Neural cell (in vitro differentiated cells): ENCODE data around the gene MEGF6. TPM values are rescaled to one million over a fixed set of nuclear protein-coding genes. Genes with fewer than 3 reads are reported as not detected.

Experiments
- H2AFZ ChIP-seq: fragments of 200-600, 300-800 bp; sonication (generic), shearing (Covaris generic); 2 replicates; pipeline ENCODE4 v1.6.0; 2014; ENCODE audit warnings: low read depth, mild to moderate bottlenecking, antibody characterized with exemption, low read length, moderate library complexity
- H3F3A ChIP-seq: fragments of 200-600 bp; shearing (Covaris generic); 2 replicates; pipeline ENCODE4 v1.6.1; 2016; ENCODE audit warnings: mild to moderate bottlenecking, moderate library complexity, mixed read lengths, antibody characterized with exemption, low read length; ENCODE audit not compliant: insufficient read depth, poor library complexity, severe bottlenecking
- H3K27ac ChIP-seq: fragments of 200-600, 300-800 bp; sonication (generic), shearing (Covaris generic); 2 replicates; pipeline ENCODE4 v1.5.1; 2014; ENCODE audit warnings: mild to moderate bottlenecking, low read length, moderate library complexity
- H3K27me3 ChIP-seq: fragments of 300-800, 200-600 bp; sonication (generic), shearing (Covaris generic); 2 replicates; pipeline ENCODE4 v1.6.0; 2014; ENCODE audit warnings: mild to moderate bottlenecking, low read depth, low read length, moderate library complexity; ENCODE audit not compliant: insufficient read depth
- H3K36me3 ChIP-seq: fragments of 300-800, 200-600 bp; sonication (generic), shearing (Covaris generic); 2 replicates; pipeline ENCODE4 v1.5.1; 2014; ENCODE audit warnings: mild to moderate bottlenecking, antibody characterized with exemption, low read length, moderate library complexity; ENCODE audit not compliant: insufficient read depth
- H3K4me2 ChIP-seq: fragments of 300-800, 200-600 bp; sonication (generic), shearing (Covaris generic); 2 replicates; pipeline ENCODE4 v1.6.0; 2014; ENCODE audit warnings: mild to moderate bottlenecking, low read length
- H3K4me3 ChIP-seq: fragments of 300-800, 200-600 bp; sonication (generic), shearing (Covaris generic); 2 replicates; pipeline ENCODE4 v1.5.1; 2014; ENCODE audit warnings: mild to moderate bottlenecking, low read length, moderate library complexity
- H3K79me2 ChIP-seq: fragments of 200-600 bp; shearing (Covaris generic); replicated peaks from 2 replicates; pipeline ENCODE4 v1.6.0; 2014; ENCODE audit warnings: mild to moderate bottlenecking, low read length, moderate library complexity; ENCODE audit not compliant: insufficient read depth
- H3K9ac ChIP-seq: fragments of 300-800, 200-600 bp; sonication (generic), shearing (Covaris generic); 2 replicates; pipeline ENCODE4 v1.6.1; 2016; ENCODE audit warnings: mild to moderate bottlenecking, low read length, mixed read lengths
- H3K9me2 ChIP-seq: fragments of 200-600 bp; shearing (Covaris generic); 2 replicates; pipeline ENCODE4 v1.6.1; 2016; ENCODE audit warnings: mild to moderate bottlenecking, low read length, mixed read lengths; ENCODE audit not compliant: insufficient read depth
- H3K9me3 ChIP-seq: fragments of 200-600, 300-800 bp; sonication (generic), shearing (Covaris generic); 2 replicates; pipeline ENCODE4 v1.6.1; 2016; ENCODE audit warnings: mild to moderate bottlenecking, mixed run types, low read length, moderate library complexity, mixed read lengths
- H4K20me1 ChIP-seq: fragments of 200-600 bp; shearing (Covaris generic); 2 replicates; pipeline ENCODE4 v1.6.1; 2016; ENCODE audit warnings: mild to moderate bottlenecking, mixed run types; ENCODE audit not compliant: insufficient read depth
- CTCF ChIP-seq: fragments of 450-650 bp; IDR thresholded peaks from 2 replicates; pipeline ENCODE4 v1.5.1; 2014; ENCODE audit warnings: antibody characterized with exemption, mild to moderate bottlenecking, moderate library complexity; ENCODE audit not compliant: poor library complexity, severe bottlenecking
- EP300 ChIP-seq: fragments of 450-650 bp; conservative IDR thresholded peaks from 2 replicates; pipeline ENCODE4 v1.6.1; 2014; ENCODE audit warnings: antibody characterized with exemption, mild to moderate bottlenecking, moderate library complexity; ENCODE audit not compliant: poor library complexity, severe bottlenecking
- EZH2 ChIP-seq: fragments of 200-600, 300-800 bp; shearing (Covaris generic), sonication (generic); IDR thresholded peaks from 2 replicates; pipeline ENCODE4 v1.6.1; 2014; ENCODE audit warnings: antibody characterized with exemption, low read length, borderline replicate concordance, mild to moderate bottlenecking; ENCODE audit not compliant: insufficient read depth, poor library complexity, severe bottlenecking
- MXI1 ChIP-seq: fragments of 450-650 bp; conservative IDR thresholded peaks from 2 replicates; pipeline ENCODE4 v1.6.1; 2014; ENCODE audit warnings: antibody characterized with exemption, mild to moderate bottlenecking; ENCODE audit not compliant: poor library complexity, severe bottlenecking
- POLR2AphosphoS5 ChIP-seq: IDR thresholded peaks from 2 replicates; pipeline ENCODE4 v1.6.1; 2012
- RAD21 ChIP-seq: fragments of 450-650 bp; conservative IDR thresholded peaks from 2 replicates; pipeline ENCODE4 v1.6.1; 2014; ENCODE audit warnings: antibody characterized with exemption, mild to moderate bottlenecking, moderate library complexity
- REST ChIP-seq: IDR thresholded peaks from 2 replicates; pipeline ENCODE4 v1.6.1; 2012; ENCODE audit warnings: borderline replicate concordance
- SMC3 ChIP-seq: fragments of 450-650 bp; conservative IDR thresholded peaks from 2 replicates; pipeline ENCODE4 v1.6.1; 2014; ENCODE audit warnings: antibody characterized with exemption, mild to moderate bottlenecking, moderate library complexity; ENCODE audit not compliant: poor library complexity
- TAF1 ChIP-seq: IDR thresholded peaks from 2 replicates; pipeline ENCODE4 v1.6.1; 2012; ENCODE audit warnings: low read depth
- polyA plus RNA-seq: library from polyadenylated mRNA; depleted of rRNA; stranded (reverse); fragments of >200 nt; gene quantifications from 2 replicates; pipeline ENCODE4 v1.2.3, GENCODE V29; 2014

Gene MEGF6
- polyA plus RNA-seq, 1 donor from 2014 or later: 6.0 TPM

DNA sequence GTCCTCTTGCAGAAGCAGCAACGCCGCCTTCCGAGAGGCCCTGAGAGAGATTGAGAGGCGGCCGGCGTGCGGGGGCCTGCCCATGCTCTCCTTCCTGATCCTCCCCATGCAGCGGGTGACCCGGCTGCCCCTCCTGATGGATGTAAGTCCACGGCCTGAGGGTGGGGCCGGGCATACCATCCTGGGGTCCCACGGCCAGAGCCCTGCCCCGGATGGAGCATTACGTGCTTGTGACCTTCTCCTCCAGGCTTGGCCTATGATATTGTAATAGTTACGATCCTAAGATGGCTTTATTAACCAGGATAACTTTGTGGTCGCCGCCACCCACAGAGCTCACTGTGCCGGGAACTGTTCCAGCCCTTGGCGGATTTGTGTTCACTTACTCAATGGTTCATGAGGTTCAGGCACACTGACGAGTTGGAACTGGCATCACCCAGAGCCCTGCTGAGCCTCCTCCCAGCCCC lies 137.9 kb downstream of the MEGF6 start:
- no peaks in the 10 kb centered on the region for H3F3A ChIP-seq
- H3K4me2 ChIP-seq: no peak overlapping the region
- H4K20me1 ChIP-seq: no peaks in the 10 kb centered on the region
- H3K9me2 ChIP-seq: no peaks in the 10 kb centered on the region
- H3K36me3 ChIP-seq: no peaks in the 10 kb centered on the region
- H3K9ac ChIP-seq: no peak overlapping the region
- no peaks in the 10 kb centered on the region for H3K27me3 ChIP-seq
- no peak for TF ChIP-seq MXI1
- TF ChIP-seq CTCF: no peak
- no peak for TF ChIP-seq REST
- TF ChIP-seq EP300: no peak
- TF ChIP-seq TAF1: no peak
- no peak for TF ChIP-seq EZH2
- no peak for TF ChIP-seq POLR2AphosphoS5
- no peak for TF ChIP-seq SMC3
- no peak for TF ChIP-seq RAD21
- no peaks in the 10 kb centered on the region for H3K79me2 ChIP-seq
- no peak overlapping the region for H3K4me3 ChIP-seq
- H3K27ac ChIP-seq: no peak overlapping the region
- no peaks in the 10 kb centered on the region for H3K9me3 ChIP-seq
- no peak overlapping the region for H2AFZ ChIP-seq

- no peak overlapping the region for H3K4me3 ChIP-seq
- no peaks in the 10 kb centered on the region for H4K20me1 ChIP-seq
- H3K9me3 ChIP-seq: no peaks in the 10 kb centered on the region
- H3K79me2 ChIP-seq: no peaks in the 10 kb centered on the region
- TF ChIP-seq EZH2 (no peak), RAD21 (no peak), REST (no peak), MXI1 (no peak), TAF1 (no peak), POLR2AphosphoS5 (no peak), EP300 (no peak), SMC3 (no peak), CTCF (no peak)
- H3K27ac ChIP-seq: no peak overlapping the region
- no peak overlapping the region for H2AFZ ChIP-seq
- H3K9me2 ChIP-seq: no peaks in the 10 kb centered on the region
- no peaks in the 10 kb centered on the region for H3F3A ChIP-seq
- no peaks in the 10 kb centered on the region for H3K36me3 ChIP-seq
- H3K4me2 ChIP-seq: no peak overlapping the region
- H3K9ac ChIP-seq: no peak overlapping the region
- no peaks in the 10 kb centered on the region for H3K27me3 ChIP-seq
Measured at GRCh38 chr1:3472906-3473305, 138.4 kb downstream of the MEGF6 start.
